IMR-90 (cell line): ENCODE data around the gene TAF3. TPM values are rescaled to one million over a fixed set of nuclear protein-coding genes. Genes with fewer than 3 reads are reported as not detected.

Experiments used
- ATAC-seq: fragments of 200-7000 bp; cut with Tn5 transposase; 2 replicates; pipeline ENCODE4 v1.9.1; 2020; ENCODE audit warnings: low read depth, mild to moderate bottlenecking, moderate library complexity
- BruUV-seq: library from RNA; stranded (reverse); fragments of 400-500 nt; replicated peaks from 2 replicates; lab custom pipeline; 2021; lab: Mats Ljungman, UMichigan
- CTCF ChIA-PET: fragments of 300-600 bp; formaldehyde crosslinking; extraction: SDS; loops from one replicate; lab custom pipeline; 2021; ENCODE audit warnings: antibody characterized with exemption; lab: Yijun Ruan, JAX
- POLR2A ChIA-PET: fragments of 300-600 bp; sonication (Branson Sonifier 250); formaldehyde crosslinking; loops from one replicate; lab custom pipeline; 2022; ENCODE audit warnings: antibody characterized with exemption; ENCODE audit not compliant: unreplicated experiment; lab: Charles Lee
- DNase-seq: peaks from one replicate; pipeline ENCODE4 v3.0.0; 2013
- H2AFZ ChIP-seq: replicated peaks from 2 replicates; pipeline ENCODE3; 2013; ENCODE audit warnings: low read length, mild to moderate bottlenecking; ENCODE audit not compliant: poor library complexity
- H2AK5ac ChIP-seq: 2 replicates; pipeline ENCODE4 v1.6.1; 2013; ENCODE audit warnings: low read depth, low read length, inconsistent platforms
- H2AK9ac ChIP-seq: replicated peaks from 2 replicates; pipeline ENCODE3; 2013; ENCODE audit warnings: mild to moderate bottlenecking, low read depth, low read length, moderate library complexity; ENCODE audit not compliant: poor library complexity
- H2BK120ac ChIP-seq: 2 replicates; pipeline ENCODE4 v1.6.1; 2013; ENCODE audit warnings: low read depth, low read length, inconsistent platforms
- H2BK15ac ChIP-seq: 3 replicates; pipeline ENCODE4 v1.6.1; 2013; ENCODE audit warnings: low read depth, low read length, inconsistent platforms
- H2BK20ac ChIP-seq: 2 replicates; pipeline ENCODE4 v1.6.1; 2013; ENCODE audit warnings: low read depth, mild to moderate bottlenecking, inconsistent platforms, low read length, moderate library complexity
- H2BK5ac ChIP-seq: 2 replicates; pipeline ENCODE4 v1.6.1; 2013; ENCODE audit warnings: mild to moderate bottlenecking, low read depth, low read length, inconsistent platforms; ENCODE audit not compliant: poor library complexity, severe bottlenecking
- H3K14ac ChIP-seq: replicated peaks from 2 replicates; pipeline ENCODE4 v1.6.1; 2013; ENCODE audit warnings: low read depth, low read length, inconsistent platforms
- H3K18ac ChIP-seq: 2 replicates; pipeline ENCODE4 v1.6.1; 2013; ENCODE audit warnings: low read depth, low read length, control low read depth
- H3K23ac ChIP-seq: 2 replicates; pipeline ENCODE4 v1.6.1; 2013; ENCODE audit warnings: low read depth, low read length, inconsistent platforms
- H3K27ac ChIP-seq: 2 replicates; pipeline ENCODE4 v1.5.1; 2013; ENCODE audit warnings: mild to moderate bottlenecking, control low read depth, low read length; ENCODE audit not compliant: insufficient read depth
- H3K27me3 ChIP-seq: 2 replicates; pipeline ENCODE4 v1.6.1; 2013; ENCODE audit warnings: low read length; ENCODE audit not compliant: control insufficient read depth, insufficient read depth
- H3K36me3 ChIP-seq: 2 replicates; pipeline ENCODE4 v1.6.1; 2013; ENCODE audit warnings: low read length, mixed read lengths; ENCODE audit not compliant: control insufficient read depth, insufficient read depth
- H3K4ac ChIP-seq: 2 replicates; pipeline ENCODE4 v1.6.1; 2013; ENCODE audit warnings: low read depth, low read length, inconsistent platforms
- H3K4me1 ChIP-seq: 2 replicates; pipeline ENCODE4 v1.6.1; 2013; ENCODE audit warnings: low read length, mixed read lengths; ENCODE audit not compliant: control insufficient read depth, insufficient read depth
- H3K4me2 ChIP-seq: 2 replicates; pipeline ENCODE4 v1.6.1; 2013; ENCODE audit warnings: low read depth, mild to moderate bottlenecking, control low read depth, low read length, moderate library complexity
- H3K4me3 ChIP-seq: 2 replicates; pipeline ENCODE4 v1.5.1; 2013; ENCODE audit warnings: low read depth, mild to moderate bottlenecking, control low read depth, low read length, moderate library complexity; ENCODE audit not compliant: insufficient read depth
- H3K56ac ChIP-seq: 2 replicates; pipeline ENCODE4 v1.6.1; 2013; ENCODE audit warnings: low read length, inconsistent platforms; ENCODE audit not compliant: insufficient read depth; ENCODE audit errors: extremely low read depth
- H3K79me1 ChIP-seq, 2 experiments: 2 replicates each; pipeline ENCODE4 v1.6.1; 2013; ENCODE audit warnings: low read length in 2 of 2, inconsistent platforms in 1 of 2, low read depth in 1 of 2
- H3K9ac ChIP-seq: 2 replicates; pipeline ENCODE4 v1.6.1; 2013; ENCODE audit warnings: low read depth, low read length, control low read depth
- H3K9me1 ChIP-seq: 2 replicates; pipeline ENCODE4 v1.6.1; 2013; ENCODE audit warnings: low read length, inconsistent platforms; ENCODE audit not compliant: insufficient read depth
- H3K9me3 ChIP-seq: 2 replicates; pipeline ENCODE4 v1.6.1; 2013; ENCODE audit warnings: low read length; ENCODE audit not compliant: control insufficient read depth, insufficient read depth
- H4K20me1 ChIP-seq: 2 replicates; pipeline ENCODE4 v1.6.1; 2013; ENCODE audit warnings: low read length, inconsistent platforms; ENCODE audit not compliant: insufficient read depth
- H4K5ac ChIP-seq: 2 replicates; pipeline ENCODE4 v1.6.1; 2013; ENCODE audit warnings: mild to moderate bottlenecking, low read depth, low read length, control low read depth
- H4K8ac ChIP-seq, 2 experiments: 2 replicates each; pipeline ENCODE4 v1.6.1; 2013; ENCODE audit warnings: low read depth in 2 of 2, low read length in 2 of 2, control low read depth in 1 of 2, inconsistent platforms in 1 of 2
- H4K91ac ChIP-seq: 2 replicates; pipeline ENCODE4 v1.6.1; 2013; ENCODE audit warnings: low read depth, low read length, inconsistent platforms; ENCODE audit not compliant: insufficient read depth
- POLR2A ChIP-seq: IDR thresholded peaks from 2 replicates; pipeline ENCODE4 v1.6.1; 2012; ENCODE audit warnings: mild to moderate bottlenecking, low read depth, low read length
- WGBS, 2 experiments: methylation state at CpG; one replicate each; pipeline versions ENCODE4 v1.1.5 to v1.1.7; 2013; ENCODE audit warnings: missing lambda C conversion rate in 2 of 2; ENCODE audit not compliant: insufficient read length in 1 of 2; ENCODE audit errors: extremely low coverage in 2 of 2; 5-methylcytosine and 5-hydroxymethylcytosine counted together
- dilution Hi-C: fragments of 300-500 bp; cut with HindIII; formaldehyde crosslinking; loops from one replicate; pipeline ENCODE4 v1.14.3; 2018; ENCODE audit warnings: low sequenced_read_pairs; ENCODE audit not compliant: unreplicated experiment
- in situ Hi-C: fragments of 300-500 bp; cut with MboI; formaldehyde crosslinking; loops from 3 replicates; pipeline ENCODE4 v1.14.3; 2019; ENCODE audit warnings: low sequenced_read_pairs, inconsistent platforms, mixed read lengths
- intact Hi-C: fragments of 100-400 bp; cut with micrococcal nuclease; formaldehyde crosslinking; loops from 2 replicates; pipeline ENCODE4 v1.10.0; 2022
- polyA plus RNA-seq, 3 experiments: library from polyadenylated mRNA; depleted of rRNA; stranded (reverse); fragments of >200 nt; gene quantifications; 2 replicates each; pipeline ENCODE4 v1.2.3, GENCODE V29; 2012; ENCODE audit warnings: low replicate concordance in 1 of 3
- total RNA-seq: library from RNA; depleted of rRNA; stranded (reverse); fragments of >200 nt; gene quantifications from 2 replicates; pipeline ENCODE4 v1.2.3, GENCODE V29; 2012

The TAF3 gene
- total and polyA plus RNA-seq, 2 of the 4 experiments (the other 2 are of a cell fraction), result 1.4 to 2.3 TPM

DNA sequence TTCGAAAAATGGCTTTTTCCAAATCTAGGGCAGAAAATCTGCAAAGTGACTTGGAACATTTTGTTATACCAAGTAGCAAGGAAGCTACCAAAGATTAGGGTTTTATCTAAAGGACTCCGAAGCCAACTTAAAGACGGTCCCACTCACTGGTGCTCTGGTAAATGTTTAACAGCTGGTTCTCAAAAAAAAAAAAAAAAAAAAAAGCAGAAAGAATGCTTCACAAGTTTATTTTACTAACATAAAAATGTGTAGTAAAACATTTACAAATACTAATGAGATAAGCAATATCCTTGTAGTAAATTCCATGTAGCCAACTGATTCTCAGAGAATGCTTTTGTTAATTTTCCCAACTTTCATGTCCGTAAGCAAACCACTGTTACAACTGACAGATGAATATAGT, 38.4 kb downstream of the TAF3 start:
- peaks cover 11 to 14% of the 10 kb centered on the region in 2 experiments; a peak in 3 of 4 replicates for H3K79me1 ChIP-seq
- no peak overlapping the region for H4K5ac ChIP-seq
- H2AK9ac ChIP-seq, result no peak overlapping the region
- no peak overlapping the region for H3K23ac ChIP-seq
- no peaks in the 10 kb centered on the region for H3K9me1 ChIP-seq
- H3K27me3 ChIP-seq, result no peaks in the 10 kb centered on the region
- peak overlapping the region; percentile 11; the same call in 1 of the 2 replicates for H3K4me3 ChIP-seq
- H2AK5ac ChIP-seq, result no peak overlapping the region
- no peak overlapping the region for H4K91ac ChIP-seq
- H3K9ac ChIP-seq, result no peak overlapping the region
- no peak overlapping the region for H3K27ac ChIP-seq
- DNase-seq, result peak; percentile 4
- TF ChIP-seq POLR2A, result no peak
- no peak overlapping the region for H2BK120ac ChIP-seq
- no peak overlapping the region for H2BK20ac ChIP-seq
- dilution Hi-C loops (no loop called here), in situ Hi-C loops (no loop called here), intact Hi-C loops (no loop called here)
- H2AFZ ChIP-seq, result no peak overlapping the region
- ChIA-PET CTCF (interaction anchor here (0.6 kb wide), 2 partner anchors 274 to 1254 kb away, joined by 6 to 7 read pairs; no protein-coding TSS in a partner anchor), POLR2A (no interaction called here)
- H3K4ac ChIP-seq, result no peak overlapping the region
- no peak overlapping the region for H2BK5ac ChIP-seq
- ATAC-seq, result peak; percentile 66
- peak overlapping the region; percentile 96 for H3K4me2 ChIP-seq
- H3K56ac ChIP-seq, result no peak overlapping the region
- no peak overlapping the region for H3K14ac ChIP-seq
- no peak overlapping the region for H4K8ac ChIP-seq
- H3K36me3 ChIP-seq, result no peaks in the 10 kb centered on the region
- H3K4me1 ChIP-seq, result peaks cover 4% of the 10 kb centered on the region
- H3K9me3 ChIP-seq, result peaks cover 2% of the 10 kb centered on the region; the same call in 1 of the 2 replicates
- no peak overlapping the region for H2BK15ac ChIP-seq
- no CpG with 5 or more reads among the region's 4 CpGs for WGBS, 2 experiments
- no peak overlapping the region for H3K18ac ChIP-seq
- no peaks in the 10 kb centered on the region; the same call in 1 of the 2 replicates for H4K20me1 ChIP-seq
- BruUV-seq, result no TSS peak
